ENCODE results near the gene CFAP65. TPM values are rescaled to one million over a fixed set of nuclear protein-coding genes. Genes with fewer than 3 reads are reported as not detected.
A peak's percentile ranks its signal among the peaks of the same experiment; 100 is the strongest.

The CFAP65 gene
- total RNA-seq, result 1 to 10 TPM in 3 of 8 experiments, under 1 TPM in 5; 0.46 to 6.3 (median 0.66) TPM

DNA sequence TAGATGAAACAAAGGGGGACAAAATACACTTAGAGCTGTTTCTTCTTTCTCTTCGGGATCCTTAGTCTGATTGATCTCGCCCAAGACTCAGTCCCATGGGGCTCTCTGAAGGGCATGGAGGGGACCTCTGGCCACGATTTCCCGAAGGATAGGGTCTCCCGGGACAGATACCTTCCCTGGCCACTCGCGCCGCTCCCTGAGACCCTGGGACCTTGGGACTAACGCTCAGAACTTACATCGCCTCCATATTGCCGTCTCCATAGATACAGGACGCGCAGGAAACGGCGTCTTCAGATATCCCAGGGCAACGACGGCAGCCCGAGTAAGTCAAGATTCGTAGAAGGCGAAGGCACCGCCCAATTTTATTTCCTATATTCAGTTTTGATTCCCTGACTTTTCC lies at the start of gene CFAP65:
TSS of gene CFAP65 (minus strand) at position 265 of the 400 bp plus-strand sequence. CDS start 2,468 bp downstream, outside the sequence.
- peak; percentile 64 to 90 (median 74) for ATAC-seq (replicated peaks in 6 of 8)
- no peak within 1 kb of the TSS for H3K27ac ChIP-seq
- H3K4me3 ChIP-seq, result peak within 1 kb of the TSS; percentile 29 to 61 (median 44)
- no peaks in the 10 kb centered on the region for H3K4me1 ChIP-seq (replicated peaks in 1 of 2)
- in situ Hi-C loops (cut with MboI; ENCODE audit: low pct_unique_long_range_greater_than_20kb in 2 of 9, low sequenced_read_pairs in 9 of 9, unreplicated experiment in 9 of 9), result no loop called here
- WGBS, 10 experiments, result 0 to 10% (median 0%) methylated on average over 2 to 12 of the region's 21 CpGs; no CpG with 5 or more reads in 1 of the 10 experiments

DNA sequence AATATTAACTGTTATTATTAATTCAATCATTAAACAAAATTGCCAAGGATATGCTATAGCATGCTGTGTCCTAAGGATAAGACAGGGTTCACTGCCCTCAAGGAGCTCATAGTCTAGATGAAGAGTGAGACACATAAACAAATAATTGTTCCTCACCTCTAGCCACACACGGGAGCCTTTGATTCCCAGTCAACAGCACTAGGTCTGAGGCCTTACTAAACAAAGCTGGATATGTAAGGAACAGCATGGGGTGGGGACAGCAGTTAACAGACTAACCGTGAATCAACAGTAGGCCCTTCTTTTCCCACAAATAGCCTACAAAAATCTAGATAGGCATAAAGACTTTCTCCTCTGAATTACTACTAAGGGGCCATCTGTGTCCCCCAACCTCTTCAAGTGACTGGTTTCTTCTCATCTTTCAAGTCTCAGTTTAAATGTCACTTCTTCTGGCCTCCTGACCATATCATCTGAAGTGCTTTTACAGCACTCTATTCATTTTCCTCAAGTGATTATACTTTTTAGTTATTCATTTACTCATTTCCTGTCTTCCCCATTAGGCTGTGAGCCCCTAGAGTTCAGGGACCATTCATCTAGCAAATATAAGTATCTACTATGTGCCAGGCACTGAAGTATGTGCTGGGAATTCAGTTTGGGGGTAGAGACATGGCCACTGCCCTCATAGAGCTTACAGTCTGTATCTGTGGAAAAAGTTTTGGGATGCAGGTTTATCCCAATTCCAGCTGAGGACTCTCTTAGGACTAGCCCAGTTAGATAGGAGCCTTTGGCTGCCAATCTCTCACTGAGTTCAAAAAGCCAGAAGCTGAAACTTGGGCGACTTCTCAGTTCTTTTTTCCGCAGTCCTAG lies 49.4 kb upstream of the CFAP65 start:
- 40 to 100% (median 70%) methylated on average over 1 to 4 of the region's 4 CpGs; no CpG with 5 or more reads in 2 of the 10 experiments for WGBS, 10 experiments
- ATAC-seq (replicated peaks in 6 of 8), result no peak
- in situ Hi-C loops (cut with MboI; ENCODE audit: low pct_unique_long_range_greater_than_20kb in 2 of 9, low sequenced_read_pairs in 9 of 9, unreplicated experiment in 9 of 9), result no loop called here
- Histone ChIP-seq H3K27ac (no peak overlapping the region), H3K4me1 (replicated peaks in 1 of 2) (no peaks in the 10 kb centered on the region), H3K4me3 (no peak overlapping the region)

GRCh38 chr2:219089330-219089729 lies 48.0 kb upstream of the CFAP65 start:
- no peak for ATAC-seq (replicated peaks in 6 of 8)
- no peak overlapping the region for H3K27ac ChIP-seq
- H3K4me3 ChIP-seq, result no peak overlapping the region
- H3K4me1 ChIP-seq (replicated peaks in 1 of 2), result no peaks in the 10 kb centered on the region
- in situ Hi-C loops (cut with MboI; ENCODE audit: low pct_unique_long_range_greater_than_20kb in 2 of 9, low sequenced_read_pairs in 9 of 9, unreplicated experiment in 9 of 9), result no loop called here
- 83 to 100% (median 94%) methylated on average over 1 to 4 of the region's 4 CpGs; no CpG with 5 or more reads in 1 of the 10 experiments for WGBS, 10 experiments

DNA sequence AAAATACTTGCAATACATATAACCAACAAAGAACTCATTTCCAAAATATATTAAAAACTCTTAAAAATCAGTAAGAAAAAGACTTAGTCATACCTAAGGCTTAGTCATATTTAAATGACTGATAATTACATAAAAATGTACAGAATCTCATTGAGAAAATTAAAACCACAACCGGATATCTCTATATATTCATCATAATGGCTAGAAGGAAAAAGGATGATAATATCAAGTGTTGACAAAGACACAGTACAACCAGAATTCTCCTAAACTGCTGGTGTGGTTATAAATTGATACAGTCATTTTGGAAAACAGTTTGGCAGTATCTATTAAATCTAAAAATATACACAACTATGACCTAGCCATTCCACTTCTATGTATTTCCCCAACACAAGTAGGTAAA lies 46.5 kb upstream of the CFAP65 start:
- Histone ChIP-seq H3K4me1 (replicated peaks in 1 of 2) (no peaks in the 10 kb centered on the region), H3K27ac (no peak overlapping the region), H3K4me3 (no peak overlapping the region)
- ATAC-seq (replicated peaks in 6 of 8), result no peak
- 33 to 100% (median 89%) methylated on average over 1 of the region's 1 CpG; no CpG with 5 or more reads in 2 of the 10 experiments for WGBS, 10 experiments
- in situ Hi-C loops (cut with MboI; ENCODE audit: low pct_unique_long_range_greater_than_20kb in 2 of 9, low sequenced_read_pairs in 9 of 9, unreplicated experiment in 9 of 9), result no loop called here

GRCh38 chr2:219087361-219087760 lies 46.0 kb upstream of the CFAP65 start:
- H3K27ac ChIP-seq, result no peak overlapping the region
- in situ Hi-C loops (cut with MboI; ENCODE audit: low pct_unique_long_range_greater_than_20kb in 2 of 9, low sequenced_read_pairs in 9 of 9, unreplicated experiment in 9 of 9), result no loop called here
- ATAC-seq (replicated peaks in 6 of 8), result no peak
- H3K4me3 ChIP-seq, result no peak overlapping the region
- 66 to 96% (median 79%) methylated on average over 1 to 4 of the region's 5 CpGs; no CpG with 5 or more reads in 1 of the 10 experiments for WGBS, 10 experiments
- no peaks in the 10 kb centered on the region for H3K4me1 ChIP-seq (replicated peaks in 1 of 2)

DNA sequence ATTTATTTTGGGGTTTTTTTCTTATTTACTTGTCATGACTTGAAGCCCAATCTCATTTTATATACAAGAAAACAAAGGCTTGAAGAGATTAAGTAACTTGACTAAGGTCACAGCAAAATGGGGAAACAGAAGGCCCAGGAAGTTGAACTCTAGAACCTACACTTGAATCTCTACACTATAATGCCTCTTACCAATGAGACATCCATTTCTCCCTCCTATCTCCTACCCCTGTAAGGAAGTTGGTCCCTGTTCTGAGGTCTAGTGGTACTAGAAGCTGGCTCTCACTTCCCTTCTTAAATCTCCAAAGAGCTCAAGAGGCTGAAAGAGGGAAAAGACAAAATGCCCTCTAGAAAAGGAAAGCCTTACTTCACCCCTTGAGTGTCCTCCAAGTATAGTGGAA lies 44.9 kb upstream of the CFAP65 start:
- H3K4me3 ChIP-seq, result no peak overlapping the region
- H3K27ac ChIP-seq, result no peak overlapping the region
- ATAC-seq (replicated peaks in 6 of 8), result no peak
- in situ Hi-C loops (cut with MboI; ENCODE audit: low pct_unique_long_range_greater_than_20kb in 2 of 9, low sequenced_read_pairs in 9 of 9, unreplicated experiment in 9 of 9), result no loop called here
- H3K4me1 ChIP-seq (replicated peaks in 1 of 2), result no peaks in the 10 kb centered on the region

GRCh38 chr2:219084791-219085190 lies 43.5 kb upstream of the CFAP65 start:
- in situ Hi-C loops (cut with MboI; ENCODE audit: low pct_unique_long_range_greater_than_20kb in 2 of 9, low sequenced_read_pairs in 9 of 9, unreplicated experiment in 9 of 9), result no loop called here
- Histone ChIP-seq H3K27ac (no peak overlapping the region), H3K4me1 (replicated peaks in 1 of 2) (no peaks in the 10 kb centered on the region), H3K4me3 (no peak overlapping the region)
- ATAC-seq (replicated peaks in 6 of 8), result no peak

DNA sequence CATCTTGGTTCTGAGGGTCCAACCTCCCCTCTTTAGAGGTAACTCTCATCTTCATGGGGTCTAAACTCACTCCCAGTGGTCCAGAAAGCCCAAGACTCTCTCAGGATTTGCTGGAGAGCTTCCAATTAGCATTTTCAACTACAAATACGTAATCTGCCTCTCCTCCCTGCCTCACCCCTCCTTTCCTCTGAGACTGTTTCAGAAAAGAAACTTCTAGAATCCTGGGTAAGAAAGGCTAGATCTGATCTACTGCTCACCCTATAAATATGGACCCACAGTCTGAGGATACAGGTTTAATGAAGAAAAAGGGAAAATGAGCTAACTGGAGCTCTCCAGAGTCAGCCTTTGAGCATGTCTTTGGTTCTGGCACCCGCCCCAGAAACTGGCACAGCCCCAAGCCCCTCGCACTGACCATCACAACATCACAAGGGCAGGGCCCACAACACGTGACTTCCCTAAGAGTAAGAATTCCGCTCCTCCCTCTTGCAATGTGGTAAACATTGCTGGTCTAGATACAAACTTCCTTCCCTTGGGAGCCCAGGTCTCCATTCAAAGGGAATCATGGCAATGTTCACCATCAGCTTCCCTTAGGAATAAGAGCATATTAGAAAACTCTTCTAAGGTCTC lies 41.1 kb upstream of the CFAP65 start:
- Histone ChIP-seq H3K4me1 (replicated peaks in 1 of 2) (no peaks in the 10 kb centered on the region), H3K27ac (no peak overlapping the region), H3K4me3 (no peak overlapping the region)
- in situ Hi-C loops (cut with MboI; ENCODE audit: low pct_unique_long_range_greater_than_20kb in 2 of 9, low sequenced_read_pairs in 9 of 9, unreplicated experiment in 9 of 9), result no loop called here
- WGBS, 10 experiments, result 60 to 100% (median 78%) methylated on average over 1 to 5 of the region's 5 CpGs; no CpG with 5 or more reads in 4 of the 10 experiments
- ATAC-seq (replicated peaks in 6 of 8), result peak in 2 of 8 experiments; percentile 56 to 95

DNA sequence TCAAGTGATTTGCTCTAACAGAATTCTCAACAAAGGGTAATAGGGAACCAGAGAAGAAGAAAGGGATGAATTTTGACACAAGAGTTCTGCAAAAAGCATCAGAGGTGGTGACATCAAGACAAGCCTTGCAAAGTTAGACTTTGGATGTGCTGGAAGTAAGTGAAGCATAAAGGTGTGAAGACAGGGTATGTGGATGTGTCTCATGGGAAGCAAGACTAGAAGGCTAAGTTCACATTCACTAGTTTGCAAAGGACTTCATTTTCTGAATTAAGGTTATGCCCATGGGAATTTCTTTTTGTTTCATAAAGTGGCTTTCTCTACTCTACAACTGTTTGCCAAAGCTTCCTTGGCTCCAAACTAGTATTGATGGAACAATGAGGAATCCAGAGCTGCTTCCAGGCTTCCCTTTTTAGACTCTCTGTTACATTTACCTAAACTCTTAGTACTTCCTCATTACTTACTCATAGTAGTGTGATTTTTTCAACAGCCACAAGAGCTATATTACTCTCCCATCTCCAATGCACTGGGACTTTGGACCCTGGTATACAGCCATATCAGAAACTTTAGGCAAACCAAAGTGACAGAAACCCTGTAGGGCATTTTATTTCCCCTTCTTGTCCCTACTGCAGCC lies 40.5 kb upstream of the CFAP65 start:
- H3K27ac ChIP-seq, result no peak overlapping the region
- no peaks in the 10 kb centered on the region for H3K4me1 ChIP-seq (replicated peaks in 1 of 2)
- ATAC-seq (replicated peaks in 6 of 8), result no peak
- no peak overlapping the region for H3K4me3 ChIP-seq
- in situ Hi-C loops (cut with MboI; ENCODE audit: low pct_unique_long_range_greater_than_20kb in 2 of 9, low sequenced_read_pairs in 9 of 9, unreplicated experiment in 9 of 9), result no loop called here

DNA sequence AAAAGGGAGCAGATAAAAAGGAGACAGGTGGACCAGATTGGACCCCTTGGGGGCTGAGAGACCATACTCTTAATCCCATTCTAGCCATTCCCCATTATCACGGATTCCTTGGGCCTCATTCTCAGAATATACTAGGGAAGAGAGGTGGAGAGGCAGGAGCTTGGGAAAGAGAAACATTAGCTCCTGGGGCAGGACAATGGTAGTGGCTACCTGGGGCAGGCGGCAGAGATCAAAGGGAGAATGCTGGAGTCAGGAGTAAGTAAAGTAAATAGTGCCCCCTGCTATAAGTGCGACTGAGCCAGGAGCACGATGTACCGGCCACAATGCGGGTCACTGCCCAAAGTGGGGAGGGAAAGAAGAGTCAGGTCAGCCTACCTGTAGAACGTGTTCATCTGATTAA lies 39.8 kb upstream of the CFAP65 start:
- no peak overlapping the region for H3K27ac ChIP-seq
- no peaks in the 10 kb centered on the region for H3K4me1 ChIP-seq (replicated peaks in 1 of 2)
- in situ Hi-C loops (cut with MboI; ENCODE audit: low pct_unique_long_range_greater_than_20kb in 2 of 9, low sequenced_read_pairs in 9 of 9, unreplicated experiment in 9 of 9), result no loop called here
- no peak for ATAC-seq (replicated peaks in 6 of 8)
- H3K4me3 ChIP-seq, result no peak overlapping the region
- WGBS, 10 experiments, result 50 to 100% (median 73%) methylated on average over 1 to 7 of the region's 7 CpGs; no CpG with 5 or more reads in 2 of the 10 experiments

- in situ Hi-C loops (cut with MboI; ENCODE audit: low pct_unique_long_range_greater_than_20kb in 2 of 9, low sequenced_read_pairs in 9 of 9, unreplicated experiment in 9 of 9), result no loop called here
- 75 to 100% (median 97%) methylated on average over 1 to 2 of the region's 2 CpGs; no CpG with 5 or more reads in 6 of the 10 experiments for WGBS, 10 experiments
- Histone ChIP-seq H3K27ac (no peak overlapping the region), H3K4me3 (no peak overlapping the region), H3K4me1 (replicated peaks in 1 of 2) (no peaks in the 10 kb centered on the region)
- ATAC-seq (replicated peaks in 6 of 8), result no peak
Observed at GRCh38 chr2:219079417-219079816, 38.1 kb upstream of the CFAP65 start.

GRCh38 chr2:219078951-219079350 lies 37.6 kb upstream of the CFAP65 start:
- no peak for ATAC-seq (replicated peaks in 6 of 8)
- Histone ChIP-seq H3K4me3 (no peak overlapping the region), H3K4me1 (replicated peaks in 1 of 2) (no peaks in the 10 kb centered on the region), H3K27ac (no peak overlapping the region)
- 86 to 100% (median 100%) methylated on average over 1 to 4 of the region's 4 CpGs; no CpG with 5 or more reads in 1 of the 10 experiments for WGBS, 10 experiments
- in situ Hi-C loops (cut with MboI; ENCODE audit: low pct_unique_long_range_greater_than_20kb in 2 of 9, low sequenced_read_pairs in 9 of 9, unreplicated experiment in 9 of 9), result no loop called here

DNA sequence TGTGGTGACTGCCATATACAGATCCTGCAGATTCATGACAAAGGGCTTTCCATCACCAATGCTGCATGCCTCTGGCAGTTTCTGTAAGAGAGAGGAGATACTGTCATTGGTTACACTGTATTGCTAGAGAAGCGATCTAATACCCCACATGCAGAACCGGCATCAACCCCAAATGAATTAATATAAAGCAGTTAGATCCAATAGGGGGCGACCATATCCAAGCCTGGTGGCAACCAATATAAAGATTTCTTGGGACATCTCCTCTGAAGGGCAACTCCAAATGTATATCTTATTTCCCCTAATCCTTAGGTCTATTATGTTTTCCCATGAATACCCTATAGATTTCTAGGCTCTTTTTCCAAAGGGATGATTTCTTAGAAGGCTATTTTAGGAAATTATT lies 36.8 kb upstream of the CFAP65 start:
- Histone ChIP-seq H3K4me1 (replicated peaks in 1 of 2) (no peaks in the 10 kb centered on the region), H3K4me3 (no peak overlapping the region), H3K27ac (no peak overlapping the region)
- ATAC-seq (replicated peaks in 6 of 8), result no peak
- 50 to 100% (median 71%) methylated on average over 1 to 3 of the region's 3 CpGs; no CpG with 5 or more reads in 1 of the 10 experiments for WGBS, 10 experiments
- in situ Hi-C loops (cut with MboI; ENCODE audit: low pct_unique_long_range_greater_than_20kb in 2 of 9, low sequenced_read_pairs in 9 of 9, unreplicated experiment in 9 of 9), result no loop called here
